ENCODE data around the gene OSER1. TPM values are rescaled to one million over a fixed set of nuclear protein-coding genes. Genes with fewer than 3 reads are reported as not detected.

The OSER1 gene
- polyA plus RNA-seq, 6 donors from 2014 or later: 101 to 163 (median 112) TPM

- H3K9me3 Mint-ChIP-seq: peaks cover 0 to 4% (median 0%) of the 10 kb centered on the region in 7 donors
Observed at GRCh38 chr20:44188752-44189151, 21.8 kb downstream of the OSER1 start.

GRCh38 chr20:44187772-44188709 is 22.5 kb downstream of the OSER1 start:
- Mint-ChIP-seq H3K27me3 (peaks cover 24 to 51% (median 46%) of the 10 kb centered on the region in 3 donors), H3K4me1 (peaks cover 22 to 27% (median 26%) of the 10 kb centered on the region in 3 donors), H3K27ac (peak overlapping the region in 5 of 6 donors; percentile 2 to 81 (median 58)), H3K36me3 (no peaks in the 10 kb centered on the region), H3K9me3 (peaks cover 0 to 4% (median 0%) of the 10 kb centered on the region in 7 donors), H3K4me3 (peak overlapping the region; percentile 14 to 85 (median 81))
- ATAC-seq (ENCODE audit: low read depth in 2 of 2): peak; percentile 57 to 74
- DNase-seq: peak; percentile 23

More at GRCh38 chr20:44188752-44189151, 21.8 kb downstream of the OSER1 start:
- H3K27me3 Mint-ChIP-seq: peaks cover 24 to 44% (median 40%) of the 10 kb centered on the region in 3 donors
- ATAC-seq (ENCODE audit: low read depth in 2 of 2) (no peak), DNase-seq (no peak)
- peaks cover 28 to 34% (median 28%) of the 10 kb centered on the region in 3 donors for H3K4me1 Mint-ChIP-seq
- no peaks in the 10 kb centered on the region for H3K36me3 Mint-ChIP-seq
- H3K27ac Mint-ChIP-seq: no peak overlapping the region
- no peak overlapping the region for H3K4me3 Mint-ChIP-seq

- Mint-ChIP-seq H3K27me3 (peaks cover 33 to 59% (median 54%) of the 10 kb centered on the region in 3 donors), H3K4me3 (peak within 1 kb of the TSS; percentile 14 to 85 (median 81)), H3K4me1 (peaks cover 22 to 26% (median 24%) of the 10 kb centered on the region in 3 donors), H3K9me3 (peaks cover 0 to 4% (median 0%) of the 10 kb centered on the region in 7 donors), H3K27ac (peak within 1 kb of the TSS in 5 of 6 donors; percentile 2 to 81 (median 58)), H3K36me3 (no peaks in the 10 kb centered on the region)
- ATAC-seq (ENCODE audit: low read depth in 2 of 2) (peak; percentile 32 to 43), DNase-seq (no peak)
Observed at GRCh38 chr20:44187054-44187771, 23.4 kb downstream of the OSER1 start, which contains the start of gene JPH2. Gene JPH2 (minus strand): TSS chr20:44187188. CDS start chr20:44186705, 483 bp downstream.

GRCh38 chr20:44186674-44187053 is 23.9 kb downstream of the OSER1 start:
- peak overlapping the region in 7 of 8 donors; percentile 57 to 85 (median 79) for H3K4me3 Mint-ChIP-seq
- H3K27me3 Mint-ChIP-seq: peaks cover 37 to 65% (median 60%) of the 10 kb centered on the region in 3 donors
- DNase-seq (no peak), ATAC-seq (ENCODE audit: low read depth in 2 of 2) (no peak)
- H3K36me3 Mint-ChIP-seq: no peaks in the 10 kb centered on the region
- no peak overlapping the region for H3K27ac Mint-ChIP-seq
- peaks cover 0 to 3% (median 0%) of the 10 kb centered on the region in 7 donors for H3K9me3 Mint-ChIP-seq
- peaks cover 22 to 26% (median 24%) of the 10 kb centered on the region in 3 donors for H3K4me1 Mint-ChIP-seq

- Mint-ChIP-seq H3K4me3 (peak overlapping the region in 6 of 8 donors; percentile 32 to 85 (median 64)), H3K27me3 (peaks cover 40 to 69% (median 65%) of the 10 kb centered on the region in 3 donors)
- ATAC-seq (ENCODE audit: low read depth in 2 of 2): no peak
Observed at GRCh38 chr20:44186201-44186600, 24.4 kb downstream of the OSER1 start.

GRCh38 chr20:44185574-44185973 is 25.0 kb downstream of the OSER1 start:
- Mint-ChIP-seq H3K9me3 (peaks cover 0 to 2% (median 0%) of the 10 kb centered on the region in 7 donors), H3K4me1 (peaks cover 19 to 26% (median 24%) of the 10 kb centered on the region in 3 donors), H3K4me3 (peak overlapping the region in 2 of 8 donors; percentile 60 to 71), H3K36me3 (no peaks in the 10 kb centered on the region), H3K27me3 (peaks cover 46 to 76% (median 71%) of the 10 kb centered on the region in 3 donors), H3K27ac (peak overlapping the region in 1 of 6 donors; percentile 84)
- ATAC-seq (ENCODE audit: low read depth in 2 of 2): no peak
- no peak for DNase-seq

More at GRCh38 chr20:44186201-44186600, 24.4 kb downstream of the OSER1 start:
- Mint-ChIP-seq H3K27ac (no peak overlapping the region), H3K36me3 (no peaks in the 10 kb centered on the region), H3K9me3 (peaks cover 0 to 2% (median 0%) of the 10 kb centered on the region in 7 donors), H3K4me1 (peaks cover 22 to 26% (median 24%) of the 10 kb centered on the region in 3 donors)
- no peak for DNase-seq

GRCh38 chr20:44183282-44183681 is 27.3 kb downstream of the OSER1 start:
- H3K36me3 Mint-ChIP-seq: no peaks in the 10 kb centered on the region
- H3K9me3 Mint-ChIP-seq: peaks cover 0 to 2% (median 0%) of the 10 kb centered on the region in 7 donors
- peaks cover 16 to 20% (median 19%) of the 10 kb centered on the region in 3 donors for H3K4me1 Mint-ChIP-seq
- peaks cover 46 to 72% (median 70%) of the 10 kb centered on the region in 3 donors for H3K27me3 Mint-ChIP-seq
- ATAC-seq (ENCODE audit: low read depth in 2 of 2) (no peak), DNase-seq (no peak)
- H3K27ac Mint-ChIP-seq: no peak overlapping the region
- H3K4me3 Mint-ChIP-seq: no peak overlapping the region

- DNase-seq (no peak), ATAC-seq (ENCODE audit: low read depth in 2 of 2) (no peak)
- H3K4me3 Mint-ChIP-seq: no peak overlapping the region
- peaks cover 43 to 68% (median 66%) of the 10 kb centered on the region in 3 donors for H3K27me3 Mint-ChIP-seq
- no peak overlapping the region for H3K27ac Mint-ChIP-seq
- H3K9me3 Mint-ChIP-seq: peaks cover 0 to 2% (median 0%) of the 10 kb centered on the region in 7 donors
- no peaks in the 10 kb centered on the region for H3K36me3 Mint-ChIP-seq
- peaks cover 12 to 16% (median 15%) of the 10 kb centered on the region in 3 donors for H3K4me1 Mint-ChIP-seq
Observed at GRCh38 chr20:44182863-44183262, 27.7 kb downstream of the OSER1 start.

GRCh38 chr20:44182135-44182765 is 28.3 kb downstream of the OSER1 start:
- H3K36me3 Mint-ChIP-seq: no peaks in the 10 kb centered on the region
- H3K27me3 Mint-ChIP-seq: peaks cover 42 to 63% (median 62%) of the 10 kb centered on the region in 3 donors
- no peak overlapping the region for H3K27ac Mint-ChIP-seq

GRCh38 chr20:44181611-44182010 is 29.0 kb downstream of the OSER1 start:
- no peaks in the 10 kb centered on the region for H3K36me3 Mint-ChIP-seq
- ATAC-seq (ENCODE audit: low read depth in 2 of 2) (no peak), DNase-seq (no peak)
- no peak overlapping the region for H3K4me3 Mint-ChIP-seq
- H3K27me3 Mint-ChIP-seq: peaks cover 40 to 57% (median 55%) of the 10 kb centered on the region in 3 donors
- peaks cover 4% of the 10 kb centered on the region in 3 donors for H3K4me1 Mint-ChIP-seq
- H3K9me3 Mint-ChIP-seq: peaks cover 0 to 2% (median 0%) of the 10 kb centered on the region in 7 donors
- H3K27ac Mint-ChIP-seq: no peak overlapping the region

More at GRCh38 chr20:44182135-44182765, 28.3 kb downstream of the OSER1 start:
- DNase-seq (no peak), ATAC-seq (ENCODE audit: low read depth in 2 of 2) (no peak)
- Mint-ChIP-seq H3K4me1 (peaks cover 6 to 10% (median 9%) of the 10 kb centered on the region in 3 donors), H3K4me3 (no peak overlapping the region), H3K9me3 (peaks cover 0 to 2% (median 0%) of the 10 kb centered on the region in 7 donors)

- Mint-ChIP-seq H3K4me1 (peaks cover 0 to 4% (median 0%) of the 10 kb centered on the region in 3 donors), H3K27ac (no peak overlapping the region), H3K9me3 (peaks cover 0 to 2% (median 0%) of the 10 kb centered on the region in 7 donors), H3K4me3 (no peak overlapping the region), H3K36me3 (no peaks in the 10 kb centered on the region), H3K27me3 (peaks cover 40 to 56% (median 52%) of the 10 kb centered on the region in 3 donors)
- ATAC-seq (ENCODE audit: low read depth in 2 of 2) (no peak), DNase-seq (no peak)
Observed at GRCh38 chr20:44180814-44181213, 29.8 kb downstream of the OSER1 start.

GRCh38 chr20:44176833-44177534 is 33.6 kb downstream of the OSER1 start:
- H3K27ac Mint-ChIP-seq: no peak overlapping the region
- peaks cover 24 to 44% (median 34%) of the 10 kb centered on the region in 3 donors for H3K27me3 Mint-ChIP-seq
- H3K9me3 Mint-ChIP-seq: no peaks in the 10 kb centered on the region
- no peak for DNase-seq
- H3K4me3 Mint-ChIP-seq: no peak overlapping the region
- no peaks in the 10 kb centered on the region for H3K4me1 Mint-ChIP-seq
- H3K36me3 Mint-ChIP-seq: no peaks in the 10 kb centered on the region
- no peak for ATAC-seq (ENCODE audit: low read depth in 2 of 2)

Measured in naive B cell (primary cell).